OCI-LY1 (cell line): ENCODE data around the gene ATAD3C.
"Not testable (repeated sequence)": the region's sequence is repeated elsewhere in the genome, so short reads cannot be mapped to it uniquely, and the experiment has no call there.

Experiments used
- EZH2 ChIP-seq: fragments of 200-600 bp; sonication (generic), shearing (Covaris generic); IDR thresholded peaks from 2 replicates; pipeline ENCODE4 v1.8.0; 2017; ENCODE audit warnings: borderline replicate concordance, mixed run types, mild to moderate bottlenecking, antibody characterized with exemption, low read length, moderate library complexity, mixed read lengths
- TF ChIP-seq, protein P1 (sequence below): fragments of 200-600 bp; sonication (generic), shearing (Covaris generic); IDR thresholded peaks from 2 replicates; pipeline ENCODE4 v1.5.1; 2017; ENCODE audit warnings: mild to moderate bottlenecking, antibody characterized with exemption, low read length, moderate library complexity, mixed read lengths

DNA sequence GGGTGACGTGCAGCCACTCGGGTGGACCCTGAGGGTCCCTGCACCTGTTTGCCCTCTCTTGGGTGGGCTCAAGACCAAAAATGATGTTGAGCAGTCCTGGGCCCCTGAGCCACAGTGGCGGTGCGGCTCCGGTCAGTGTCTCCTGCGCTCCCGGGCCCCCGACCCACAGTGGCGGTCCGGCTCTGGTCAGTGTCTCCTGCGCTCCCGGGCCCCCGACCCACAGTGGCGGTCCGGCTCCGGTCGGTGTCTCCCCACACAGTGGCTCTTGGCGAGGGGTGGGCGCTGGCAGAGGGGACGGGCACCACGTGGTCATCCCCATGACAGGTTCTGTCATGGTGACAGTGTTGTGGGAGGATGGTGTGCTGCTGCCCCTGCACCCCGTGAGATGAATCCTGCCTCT is 44.8 kb downstream of the ATAD3C start:
- TF ChIP-seq, protein P1, sequence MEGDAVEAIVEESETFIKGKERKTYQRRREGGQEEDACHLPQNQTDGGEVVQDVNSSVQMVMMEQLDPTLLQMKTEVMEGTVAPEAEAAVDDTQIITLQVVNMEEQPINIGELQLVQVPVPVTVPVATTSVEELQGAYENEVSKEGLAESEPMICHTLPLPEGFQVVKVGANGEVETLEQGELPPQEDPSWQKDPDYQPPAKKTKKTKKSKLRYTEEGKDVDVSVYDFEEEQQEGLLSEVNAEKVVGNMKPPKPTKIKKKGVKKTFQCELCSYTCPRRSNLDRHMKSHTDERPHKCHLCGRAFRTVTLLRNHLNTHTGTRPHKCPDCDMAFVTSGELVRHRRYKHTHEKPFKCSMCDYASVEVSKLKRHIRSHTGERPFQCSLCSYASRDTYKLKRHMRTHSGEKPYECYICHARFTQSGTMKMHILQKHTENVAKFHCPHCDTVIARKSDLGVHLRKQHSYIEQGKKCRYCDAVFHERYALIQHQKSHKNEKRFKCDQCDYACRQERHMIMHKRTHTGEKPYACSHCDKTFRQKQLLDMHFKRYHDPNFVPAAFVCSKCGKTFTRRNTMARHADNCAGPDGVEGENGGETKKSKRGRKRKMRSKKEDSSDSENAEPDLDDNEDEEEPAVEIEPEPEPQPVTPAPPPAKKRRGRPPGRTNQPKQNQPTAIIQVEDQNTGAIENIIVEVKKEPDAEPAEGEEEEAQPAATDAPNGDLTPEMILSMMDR, result not testable (repeated sequence)
- TF ChIP-seq EZH2, result not testable (repeated sequence)
